ENCODE measurements around the gene ALDH7A1. TPM values are rescaled to one million over a fixed set of nuclear protein-coding genes. Genes with fewer than 3 reads are reported as not detected.
"Not testable (repeated sequence)": the region's sequence is repeated elsewhere in the genome, so short reads cannot be mapped to it uniquely, and the experiment has no call there.

The ALDH7A1 gene
- total RNA-seq, 1 donor = 34.5 TPM

GRCh38 chr5:126526493-126526892, 68.5 kb downstream of the ALDH7A1 start:
- no peak for DNase-seq (ENCODE audit: low read depth)
- TF ChIP-seq CTCF (IDR thresholded peaks at IDR 0.05; ENCODE audit: insufficient read depth, low read depth, low read length) = no peak
- no peak overlapping the region for H3K4me3 ChIP-seq (ENCODE audit: low read depth, low read length)

DNA sequence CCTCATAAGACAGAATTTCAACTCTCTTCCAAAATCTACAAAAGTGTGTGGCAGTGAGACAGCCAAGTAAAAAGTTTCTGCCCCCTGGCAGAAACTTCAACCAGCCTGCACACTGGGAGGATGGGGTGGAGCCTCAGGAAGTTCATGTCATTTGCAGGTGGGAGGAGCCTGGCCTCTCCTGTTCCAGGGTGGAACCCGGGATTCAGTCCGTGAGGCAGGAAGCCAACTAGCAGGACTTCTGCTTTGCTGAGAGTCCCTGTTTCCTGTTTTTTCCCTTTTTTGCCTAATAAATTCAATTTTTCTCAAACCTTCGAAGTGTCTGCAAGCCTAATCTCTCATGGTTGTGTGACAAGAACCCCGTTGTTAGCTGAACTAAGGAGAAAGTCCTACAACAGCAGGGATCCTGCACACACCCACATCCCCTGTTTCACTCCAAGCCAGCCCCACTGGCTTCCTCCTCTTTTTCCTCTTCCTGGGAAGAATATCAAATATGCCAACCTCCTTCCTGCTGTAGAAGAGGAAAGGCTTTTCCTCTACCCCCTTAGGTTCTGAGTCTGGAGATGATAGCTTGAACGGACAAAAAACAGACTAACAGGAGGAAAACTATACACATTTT, 69.3 kb downstream of the ALDH7A1 start:
- TF ChIP-seq CTCF (IDR thresholded peaks at IDR 0.05; ENCODE audit: insufficient read depth, low read depth, low read length) = no peak
- no peak for DNase-seq (ENCODE audit: low read depth)
- H3K4me3 ChIP-seq (ENCODE audit: low read depth, low read length) = no peak overlapping the region

DNA sequence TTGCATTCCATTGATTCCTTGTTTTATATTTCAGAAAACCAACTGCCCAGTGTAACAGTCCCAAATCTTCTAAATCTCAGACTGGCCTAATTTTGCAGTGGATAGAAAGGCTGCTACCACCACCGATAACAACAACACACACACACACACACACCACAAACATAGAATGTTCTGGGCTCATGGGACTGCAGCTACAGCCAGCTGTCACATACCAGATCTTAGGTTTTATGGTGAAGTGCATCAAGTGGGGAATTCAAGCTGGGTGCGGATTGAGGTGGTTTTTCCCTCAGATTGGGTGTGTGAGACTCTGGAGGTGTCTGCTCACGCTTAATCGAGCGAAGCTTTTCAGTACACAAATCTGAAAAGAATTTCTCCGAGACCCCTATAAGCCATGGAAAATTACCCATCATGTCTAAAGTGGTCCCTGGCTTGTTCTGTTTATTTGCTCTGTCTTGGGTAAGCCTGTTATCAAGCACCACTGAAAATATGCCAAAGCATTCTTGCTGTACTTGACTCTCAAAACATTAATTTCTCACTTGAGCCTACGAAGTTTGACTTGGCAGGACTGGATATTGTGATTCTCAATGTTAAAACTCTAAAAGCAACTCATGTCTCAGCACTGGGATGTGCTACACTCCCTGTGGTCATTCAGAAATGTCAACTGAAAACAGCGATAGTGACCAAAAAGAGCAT, 71.1 kb downstream of the ALDH7A1 start:
- no peak overlapping the region for H3K4me3 ChIP-seq (ENCODE audit: low read depth, low read length)
- peak; percentile 28 for DNase-seq (ENCODE audit: low read depth)
- TF ChIP-seq CTCF (IDR thresholded peaks at IDR 0.05; ENCODE audit: insufficient read depth, low read depth, low read length) = no peak

DNA sequence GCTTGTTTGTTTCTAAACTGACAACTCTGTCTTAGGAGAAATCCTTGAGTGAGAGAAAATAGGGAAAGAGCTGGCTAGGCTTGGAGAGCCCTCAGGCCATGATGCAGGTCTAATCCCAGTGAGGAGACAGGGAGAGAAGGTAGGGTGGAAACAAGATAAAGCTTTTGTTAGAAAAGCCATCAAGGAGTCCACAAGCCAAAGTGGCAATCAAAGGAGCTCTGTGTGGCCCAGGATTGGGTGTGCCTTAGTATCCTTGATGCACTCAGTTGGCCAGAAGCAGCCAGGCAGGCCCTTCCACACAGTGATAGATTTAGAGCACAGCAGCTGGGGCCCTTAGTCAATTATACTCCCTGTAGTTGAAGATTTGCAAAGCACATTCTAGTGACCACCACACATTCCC, 73.9 kb downstream of the ALDH7A1 start:
- H3K4me3 ChIP-seq (ENCODE audit: low read depth, low read length) = no peak overlapping the region
- no peak for DNase-seq (ENCODE audit: low read depth)
- TF ChIP-seq CTCF (IDR thresholded peaks at IDR 0.05; ENCODE audit: insufficient read depth, low read depth, low read length) = no peak

- no peak for TF ChIP-seq CTCF (IDR thresholded peaks at IDR 0.05; ENCODE audit: insufficient read depth, low read depth, low read length)
- no peak for DNase-seq (ENCODE audit: low read depth)
- H3K4me3 ChIP-seq (ENCODE audit: low read depth, low read length) = no peak overlapping the region
Measured at GRCh38 chr5:126520593-126520953, 74.4 kb downstream of the ALDH7A1 start.

GRCh38 chr5:126519637-126520592, 75.1 kb downstream of the ALDH7A1 start:
- no peak for TF ChIP-seq CTCF (IDR thresholded peaks at IDR 0.05; ENCODE audit: insufficient read depth, low read depth, low read length)

GRCh38 chr5:126519223-126519622, 75.8 kb downstream of the ALDH7A1 start:
- peak; percentile 51 for DNase-seq (ENCODE audit: low read depth)
- not testable (repeated sequence) for H3K4me3 ChIP-seq (ENCODE audit: low read depth, low read length)

More at GRCh38 chr5:126519637-126520592, 75.1 kb downstream of the ALDH7A1 start:
- DNase-seq (ENCODE audit: low read depth) = peak; percentile 71
- H3K4me3 ChIP-seq (ENCODE audit: low read depth, low read length) = no peak overlapping the region
